Nephron (organoid): Measurements from ENCODE around the gene PCBP3.

Source experiments
- H3K27ac Mint-ChIP-seq, 3 experiments: 2 replicates each; pipeline ENCODE4 v1.8.0; 2020; ENCODE audit warnings: mixed read lengths in 3 of 3, mild to moderate bottlenecking in 2 of 3, moderate library complexity in 1 of 3
- H3K27me3 Mint-ChIP-seq: 2 replicates; pipeline ENCODE4 v1.8.0; 2021; ENCODE audit warnings: low read depth, mild to moderate bottlenecking, moderate library complexity, mixed read lengths
- H3K36me3 Mint-ChIP-seq: 2 replicates; pipeline ENCODE4 v1.8.0; 2020; ENCODE audit warnings: low read depth, mixed read lengths
- H3K4me1 Mint-ChIP-seq: 2 replicates; pipeline ENCODE4 v1.8.0; 2020; ENCODE audit warnings: mixed read lengths
- H3K4me3 Mint-ChIP-seq, 3 experiments: 2 replicates each; pipeline ENCODE4 v1.8.0; 2020; ENCODE audit warnings: mild to moderate bottlenecking in 3 of 3, mixed read lengths in 3 of 3, moderate library complexity in 2 of 3
- H3K9me3 Mint-ChIP-seq: 2 replicates; pipeline ENCODE4 v1.8.0; 2020; ENCODE audit warnings: mixed read lengths
- CTCF ChIP-seq, 3 experiments: fragments of 200-600 bp; sonication (generic); IDR thresholded peaks; one replicate each; pipeline ENCODE4 v1.5.0; 2021; ENCODE audit warnings: antibody characterized with exemption in 3 of 3; ENCODE audit not compliant: unreplicated experiment in 3 of 3

PCBP3 gene

GRCh38 chr21:45833414-45833813, 189.9 kb downstream of the PCBP3 start:
- Mint-ChIP-seq H3K4me1 (peaks cover 25% of the 10 kb centered on the region), H3K9me3 (no peaks in the 10 kb centered on the region), H3K27ac (peak overlapping the region; percentile 37 to 82 (median 50)), H3K36me3 (no peaks in the 10 kb centered on the region), H3K27me3 (peaks cover 4% of the 10 kb centered on the region), H3K4me3 (no peak overlapping the region)
- no peak for TF ChIP-seq CTCF (IDR thresholded peaks at IDR 0.05; ENCODE audit: unreplicated experiment in 3 of 3)

DNA sequence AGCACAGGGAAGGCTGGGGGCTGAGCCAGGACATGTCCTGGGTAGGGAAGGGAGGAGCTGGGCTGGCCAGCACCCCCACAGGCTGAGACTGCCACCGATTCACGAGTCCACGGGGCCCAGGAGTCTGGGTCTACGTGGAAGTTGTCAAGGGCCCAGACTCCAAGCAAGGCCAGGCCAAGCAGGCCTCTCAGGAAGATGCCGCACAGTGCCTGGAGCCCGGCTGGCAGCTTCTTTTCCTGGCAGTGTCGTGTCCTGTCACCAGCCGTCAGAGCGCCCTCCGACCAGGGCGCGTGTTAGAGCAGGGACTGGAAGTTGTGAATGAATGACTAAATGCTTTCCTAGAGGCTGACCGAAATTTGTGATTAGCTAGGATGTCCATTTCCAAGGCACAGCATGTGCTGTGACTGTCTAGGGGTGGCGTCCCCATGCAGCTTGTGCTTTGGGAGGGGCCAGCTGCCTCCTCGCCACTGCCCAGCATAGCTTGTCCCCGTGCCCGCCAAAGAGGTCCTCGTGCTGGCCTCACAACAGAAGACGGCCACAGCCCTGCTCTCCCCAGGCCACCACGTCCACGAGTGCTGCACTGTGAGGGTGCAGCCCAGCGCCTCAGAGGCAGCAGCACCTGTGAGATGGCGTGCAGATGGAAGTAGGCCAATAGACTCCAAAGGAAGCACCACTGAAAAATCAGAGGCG, 190.6 kb downstream of the PCBP3 start:
- TF ChIP-seq CTCF (IDR thresholded peaks at IDR 0.05; ENCODE audit: unreplicated experiment in 3 of 3): no peak
- H3K27me3 Mint-ChIP-seq: peaks cover 4% of the 10 kb centered on the region
- no peak overlapping the region for H3K4me3 Mint-ChIP-seq
- peaks cover 25% of the 10 kb centered on the region for H3K4me1 Mint-ChIP-seq
- peaks cover 4% of the 10 kb centered on the region for H3K36me3 Mint-ChIP-seq
- no peak overlapping the region for H3K27ac Mint-ChIP-seq
- peaks cover 4% of the 10 kb centered on the region for H3K9me3 Mint-ChIP-seq

GRCh38 chr21:45834821-45835293, 191.3 kb downstream of the PCBP3 start:
- Mint-ChIP-seq H3K4me3 (no peak overlapping the region), H3K9me3 (peaks cover 7% of the 10 kb centered on the region), H3K4me1 (peaks cover 25% of the 10 kb centered on the region), H3K36me3 (peaks cover 4% of the 10 kb centered on the region), H3K27ac (no peak overlapping the region), H3K27me3 (no peaks in the 10 kb centered on the region)
- no peak for TF ChIP-seq CTCF (IDR thresholded peaks at IDR 0.05; ENCODE audit: unreplicated experiment in 3 of 3)

DNA sequence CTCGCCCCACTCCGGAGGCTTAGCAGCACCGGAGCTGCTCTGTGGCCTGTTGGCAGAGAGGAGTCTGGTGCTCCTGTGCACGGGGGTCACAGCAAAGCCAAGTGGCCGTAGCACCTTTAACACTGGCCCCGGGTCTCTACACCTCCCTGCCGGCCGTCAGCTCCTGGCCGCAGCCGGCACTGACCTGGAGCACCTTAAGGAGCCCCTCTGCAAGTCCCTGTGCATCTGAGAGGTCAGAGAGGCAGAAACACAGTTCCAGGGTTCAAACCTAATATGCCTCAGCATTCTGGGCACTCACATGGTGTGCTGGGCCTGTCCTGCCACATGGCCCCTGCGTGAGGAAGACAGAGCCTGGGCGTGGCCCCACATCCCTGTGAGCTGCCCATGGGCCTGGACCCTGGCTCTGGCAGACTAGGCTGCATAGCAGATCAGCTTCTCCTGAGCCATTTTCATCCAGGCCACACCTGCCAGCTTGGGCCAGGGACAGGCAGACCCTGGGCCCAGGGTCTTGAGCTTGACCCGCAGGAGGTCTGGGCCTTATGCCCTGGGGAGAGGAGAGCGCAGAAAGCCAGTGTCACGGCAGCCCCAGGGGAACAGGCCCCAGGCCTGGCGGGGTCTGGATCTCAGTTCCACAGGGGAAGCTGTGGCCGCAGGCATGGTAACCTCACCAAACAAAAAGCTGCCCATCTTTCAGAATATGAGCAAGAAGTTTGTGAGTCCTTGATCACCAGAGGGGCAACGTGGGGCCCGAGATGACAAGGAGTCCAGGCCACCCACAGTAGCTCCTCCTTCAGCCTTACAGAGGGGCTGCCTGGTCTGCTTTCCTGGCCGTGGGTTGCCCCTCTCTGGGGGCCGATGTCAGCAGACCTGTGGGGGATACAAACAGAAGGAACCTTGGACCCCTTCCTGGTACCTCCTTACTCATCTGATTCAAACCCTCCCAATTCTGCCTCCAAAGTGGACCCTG, 192.1 kb downstream of the PCBP3 start:
- Mint-ChIP-seq H3K36me3 (peaks cover 4% of the 10 kb centered on the region), H3K9me3 (peaks cover 9% of the 10 kb centered on the region), H3K4me3 (no peak overlapping the region), H3K27me3 (no peaks in the 10 kb centered on the region), H3K27ac (peak overlapping the region; percentile 30 to 77 (median 66)), H3K4me1 (peaks cover 25% of the 10 kb centered on the region)
- no peak for TF ChIP-seq CTCF (IDR thresholded peaks at IDR 0.05; ENCODE audit: unreplicated experiment in 3 of 3)

GRCh38 chr21:45836268-45836655, 192.7 kb downstream of the PCBP3 start:
- H3K27me3 Mint-ChIP-seq: no peaks in the 10 kb centered on the region
- H3K36me3 Mint-ChIP-seq: peaks cover 7% of the 10 kb centered on the region
- no peak for TF ChIP-seq CTCF (IDR thresholded peaks at IDR 0.05; ENCODE audit: unreplicated experiment in 3 of 3)
- peaks cover 16% of the 10 kb centered on the region for H3K9me3 Mint-ChIP-seq
- H3K27ac Mint-ChIP-seq: peak overlapping the region; percentile 30 to 77 (median 66)
- H3K4me3 Mint-ChIP-seq: no peak overlapping the region
- H3K4me1 Mint-ChIP-seq: peaks cover 25% of the 10 kb centered on the region
